Activated naive CD4-positive, alpha-beta T cell treated with anti-CD3 and anti-CD28 coated beads, Interleukin-2, amount 50 U/mL, for 24 hours (primary cell): Measurements from ENCODE around the gene TRIM43B.
"Not testable (repeated sequence)": the region's sequence is repeated elsewhere in the genome, so short reads cannot be mapped to it uniquely, and the experiment has no call there.

Experiments used
- H3K27ac Mint-ChIP-seq: one replicate; pipeline ENCODE4 v1.8.0; 2021; ENCODE audit warnings: mild to moderate bottlenecking, mixed read lengths
- H3K27me3 Mint-ChIP-seq: one replicate; pipeline ENCODE4 v1.8.0; 2021; ENCODE audit warnings: mixed read lengths
- H3K36me3 Mint-ChIP-seq: one replicate; pipeline ENCODE4 v1.8.0; 2021; ENCODE audit warnings: mixed read lengths
- H3K4me1 Mint-ChIP-seq: one replicate; pipeline ENCODE4 v1.8.0; 2021; ENCODE audit warnings: mixed read lengths
- H3K4me3 Mint-ChIP-seq: one replicate; pipeline ENCODE4 v1.8.0; 2021; ENCODE audit warnings: mild to moderate bottlenecking, mixed read lengths
- H3K9me3 Mint-ChIP-seq: one replicate; pipeline ENCODE4 v1.8.0; 2021; ENCODE audit warnings: mixed read lengths

TRIM43B gene

DNA sequence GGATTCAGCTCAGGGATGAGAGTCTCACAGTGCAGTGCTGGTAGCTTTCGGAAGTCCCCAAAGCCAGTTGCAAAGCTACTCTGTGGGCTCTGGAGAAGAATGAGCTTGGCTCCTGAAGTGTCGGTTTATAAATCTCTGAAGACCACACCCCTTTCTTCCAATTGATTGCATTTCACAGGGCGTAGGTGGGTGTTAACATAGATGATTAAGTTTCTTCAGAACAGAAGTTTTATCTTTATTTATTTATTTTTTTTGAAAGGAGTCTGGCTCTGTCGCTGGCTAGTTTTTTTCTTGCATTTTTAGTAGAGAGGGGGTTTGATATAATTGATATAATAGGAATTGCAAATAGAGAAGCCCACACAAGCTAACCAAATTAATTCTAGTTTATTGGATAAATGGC lies at the start of gene TRIM43B:
TSS of gene TRIM43B (minus strand) at position 101 of the 400 bp plus-strand sequence. CDS start 2,040 bp downstream, outside the sequence.
- H3K4me3 Mint-ChIP-seq, H3K27me3 Mint-ChIP-seq, H3K36me3 Mint-ChIP-seq, H3K4me1 Mint-ChIP-seq, H3K27ac Mint-ChIP-seq, H3K9me3 Mint-ChIP-seq: not testable (repeated sequence)

- H3K4me1 Mint-ChIP-seq, result peaks cover 5% of the 10 kb centered on the region
- peaks cover 1% of the 10 kb centered on the region for H3K27me3 Mint-ChIP-seq
- no peak overlapping the region for H3K27ac Mint-ChIP-seq
- peaks cover 25% of the 10 kb centered on the region for H3K9me3 Mint-ChIP-seq
- peaks cover 15% of the 10 kb centered on the region for H3K36me3 Mint-ChIP-seq
- no peak overlapping the region for H3K4me3 Mint-ChIP-seq
These were observed 46.8 kb upstream of the TRIM43B start for GRCh38 chr2:95531254-95531771.

DNA sequence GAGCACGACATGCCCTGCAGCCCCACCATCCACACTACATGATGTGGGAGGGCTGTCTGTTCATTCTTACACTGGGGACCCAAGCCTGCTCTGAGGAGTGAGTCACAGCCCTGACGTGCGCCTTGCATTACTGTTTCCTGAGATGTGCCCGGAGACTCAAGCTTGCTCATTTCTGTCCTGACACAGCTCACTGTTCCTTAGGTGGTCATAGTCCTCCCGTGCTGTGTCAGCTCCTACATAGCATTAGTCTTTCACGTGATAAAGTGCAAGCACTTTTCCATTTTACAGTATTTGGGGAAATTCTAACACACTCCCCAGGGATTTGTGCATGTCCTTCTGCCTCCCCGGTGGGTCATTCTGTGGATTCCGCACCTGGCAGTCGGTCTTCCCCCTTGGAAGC lies 46.2 kb upstream of the TRIM43B start:
- Mint-ChIP-seq H3K4me1 (peaks cover 10% of the 10 kb centered on the region), H3K9me3 (peaks cover 21% of the 10 kb centered on the region)

DNA sequence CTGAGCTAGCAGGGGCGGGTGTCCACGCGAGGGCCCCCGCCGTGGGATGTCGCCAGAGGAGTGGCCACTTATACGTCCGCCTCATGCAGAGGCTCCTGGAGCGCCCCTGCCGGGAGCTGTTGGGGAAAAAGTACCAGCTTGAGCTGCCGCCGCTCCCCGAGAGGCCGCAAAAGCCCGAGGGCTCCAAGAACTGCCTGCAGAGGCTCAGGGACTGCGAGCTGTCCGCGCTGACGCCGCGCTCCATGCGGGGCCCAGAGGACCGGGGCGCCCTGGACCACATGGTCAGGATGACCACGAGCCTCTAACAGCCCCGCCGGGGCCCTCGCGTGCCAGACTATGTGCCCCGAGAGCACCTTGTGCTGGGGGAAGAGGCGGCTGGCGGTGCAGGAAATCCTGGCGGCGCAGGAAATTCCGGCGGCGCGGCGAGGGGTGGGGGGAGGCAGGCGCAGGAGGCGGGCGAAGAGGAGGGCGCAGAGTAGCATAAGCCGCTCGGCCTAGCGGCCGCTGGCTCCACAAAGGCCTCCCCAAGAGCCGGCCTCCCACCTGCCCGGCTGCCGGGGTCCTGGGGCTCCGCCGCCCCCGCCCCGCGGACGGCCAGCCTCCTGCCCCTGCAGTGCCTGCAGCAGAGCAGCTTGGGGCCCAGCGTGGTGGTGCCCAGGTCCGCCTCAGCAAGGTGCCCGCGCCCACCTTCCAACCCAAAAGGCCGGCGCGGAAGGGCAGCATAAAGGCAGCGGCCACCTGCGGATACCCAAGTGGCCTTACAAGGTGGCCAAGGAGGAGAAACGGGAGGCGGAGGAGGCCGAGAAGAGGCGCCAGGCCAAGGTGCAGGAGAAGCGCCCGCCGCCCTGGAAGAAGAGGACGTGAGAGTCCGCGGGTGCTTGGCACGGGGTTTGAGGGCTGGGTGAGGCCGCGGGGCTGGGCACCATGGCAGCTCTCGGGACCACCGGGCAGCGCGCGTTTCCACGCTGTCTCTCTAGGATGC lies 42.1 kb upstream of the TRIM43B start:
- peaks cover 11% of the 10 kb centered on the region for H3K36me3 Mint-ChIP-seq
- peak overlapping the region; percentile 88 for H3K4me3 Mint-ChIP-seq
- peaks cover 4% of the 10 kb centered on the region for H3K9me3 Mint-ChIP-seq
- peaks cover 11% of the 10 kb centered on the region for H3K4me1 Mint-ChIP-seq
- peak overlapping the region; percentile 95 for H3K27ac Mint-ChIP-seq
- no peaks in the 10 kb centered on the region for H3K27me3 Mint-ChIP-seq

More for the DNA sequence above, 46.2 kb upstream of the TRIM43B start:
- Mint-ChIP-seq H3K27me3 (peaks cover 1% of the 10 kb centered on the region), H3K36me3 (peaks cover 15% of the 10 kb centered on the region), H3K4me3 (no peak overlapping the region), H3K27ac (no peak overlapping the region)

DNA sequence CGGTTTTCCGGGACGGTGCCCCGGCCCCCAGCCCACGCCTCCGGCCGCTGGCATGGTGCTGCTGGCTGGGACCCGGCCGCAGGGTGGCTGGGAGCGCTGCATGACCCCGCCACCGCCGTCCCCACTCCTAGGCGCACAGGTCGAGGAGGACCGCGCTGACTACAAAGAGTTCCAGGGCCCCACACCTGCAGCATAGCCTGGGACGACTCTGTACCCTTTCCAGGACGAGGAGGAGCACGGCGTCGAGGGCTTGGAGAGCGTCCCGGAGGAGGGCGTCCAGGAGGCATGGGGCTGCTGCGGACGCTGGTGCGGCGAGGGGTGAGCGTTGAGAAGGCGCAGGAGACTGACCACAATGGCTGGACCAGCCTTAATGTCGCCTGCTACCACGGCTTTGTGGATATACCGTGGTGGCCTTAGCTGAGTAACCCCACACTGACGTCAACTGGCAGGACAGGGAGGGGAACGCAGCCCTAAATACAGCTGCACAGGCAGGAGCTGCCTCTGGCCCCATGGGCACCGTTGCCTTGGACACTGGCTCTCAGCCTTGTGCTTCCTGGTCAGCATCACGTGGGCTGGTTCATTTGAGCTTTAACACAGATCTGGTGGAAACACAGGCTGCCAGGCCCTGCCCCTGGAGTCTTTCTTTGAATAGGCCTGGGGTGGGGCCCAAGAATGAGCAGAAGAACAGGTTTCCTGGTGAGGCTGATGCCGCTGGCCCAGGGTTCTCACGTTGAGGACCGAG lies 40.9 kb upstream of the TRIM43B start:
- Mint-ChIP-seq H3K36me3 (peaks cover 7% of the 10 kb centered on the region), H3K27me3 (no peaks in the 10 kb centered on the region), H3K9me3 (peaks cover 4% of the 10 kb centered on the region), H3K27ac (peak overlapping the region; percentile 70), H3K4me3 (peak overlapping the region; percentile 88), H3K4me1 (peaks cover 11% of the 10 kb centered on the region)

- H3K4me1 Mint-ChIP-seq, result peaks cover 11% of the 10 kb centered on the region
- no peaks in the 10 kb centered on the region for H3K27me3 Mint-ChIP-seq
- H3K9me3 Mint-ChIP-seq, result peaks cover 4% of the 10 kb centered on the region
- no peak overlapping the region for H3K27ac Mint-ChIP-seq
- H3K4me3 Mint-ChIP-seq, result no peak overlapping the region
- H3K36me3 Mint-ChIP-seq, result peaks cover 2% of the 10 kb centered on the region
These were observed 39.6 kb upstream of the TRIM43B start for GRCh38 chr2:95524195-95524594.

GRCh38 chr2:95514718-95515117 lies 30.2 kb upstream of the TRIM43B start:
- Mint-ChIP-seq H3K27me3 (peaks cover 8% of the 10 kb centered on the region), H3K36me3 (no peaks in the 10 kb centered on the region), H3K4me3 (no peak overlapping the region), H3K9me3 (no peaks in the 10 kb centered on the region), H3K4me1 (no peaks in the 10 kb centered on the region), H3K27ac (no peak overlapping the region)

- H3K27ac Mint-ChIP-seq, H3K4me1 Mint-ChIP-seq, H3K36me3 Mint-ChIP-seq, H3K4me3 Mint-ChIP-seq, H3K27me3 Mint-ChIP-seq, H3K9me3 Mint-ChIP-seq: not testable (repeated sequence)
These were observed 29.7 kb upstream of the TRIM43B start for GRCh38 chr2:95514226-95514625.

DNA sequence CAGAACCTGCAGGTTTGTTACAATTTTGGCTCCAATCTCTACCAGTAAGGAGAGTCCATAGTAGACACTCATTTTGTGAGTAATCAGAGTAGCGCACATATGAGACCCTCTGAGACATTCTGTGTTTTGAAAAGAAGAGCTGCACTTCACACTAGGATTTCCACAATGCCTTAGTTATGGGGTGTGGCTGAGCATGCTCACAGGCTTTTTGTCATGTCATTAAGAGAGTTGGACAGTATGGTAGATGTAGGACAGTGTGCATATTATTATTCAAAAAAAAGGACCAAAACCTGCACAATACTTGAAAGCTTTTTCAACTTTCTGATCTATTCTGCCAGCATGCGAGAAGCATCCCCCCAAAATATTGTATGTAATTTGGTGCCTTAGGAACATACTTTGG lies 24.9 kb upstream of the TRIM43B start:
- Mint-ChIP-seq H3K36me3 (no peaks in the 10 kb centered on the region), H3K27ac (no peak overlapping the region), H3K27me3 (no peaks in the 10 kb centered on the region), H3K4me3 (no peak overlapping the region), H3K4me1 (no peaks in the 10 kb centered on the region), H3K9me3 (no peaks in the 10 kb centered on the region)

DNA sequence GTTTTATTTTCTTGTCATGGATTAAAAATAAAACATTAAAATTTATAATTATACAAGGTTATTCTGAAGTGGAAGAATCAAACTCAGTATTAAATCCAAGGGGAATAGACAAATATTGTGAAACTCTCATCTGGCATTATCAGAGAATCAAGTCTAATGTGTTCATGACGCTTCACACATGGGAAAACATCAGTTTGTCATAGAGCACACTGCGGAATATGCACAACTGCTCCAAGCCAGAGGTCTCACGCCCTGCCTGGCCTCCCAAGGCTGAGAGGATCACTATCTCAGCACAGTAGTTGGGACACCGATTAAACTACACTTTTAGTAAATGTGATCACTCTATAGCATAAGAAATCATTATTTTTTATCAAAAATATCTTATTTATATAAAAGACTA lies 20.7 kb upstream of the TRIM43B start:
- H3K36me3 Mint-ChIP-seq, result no peaks in the 10 kb centered on the region
- H3K9me3 Mint-ChIP-seq, result no peaks in the 10 kb centered on the region
- no peaks in the 10 kb centered on the region for H3K4me1 Mint-ChIP-seq
- H3K27me3 Mint-ChIP-seq, result no peaks in the 10 kb centered on the region
- H3K4me3 Mint-ChIP-seq, result no peak overlapping the region
- no peak overlapping the region for H3K27ac Mint-ChIP-seq

DNA sequence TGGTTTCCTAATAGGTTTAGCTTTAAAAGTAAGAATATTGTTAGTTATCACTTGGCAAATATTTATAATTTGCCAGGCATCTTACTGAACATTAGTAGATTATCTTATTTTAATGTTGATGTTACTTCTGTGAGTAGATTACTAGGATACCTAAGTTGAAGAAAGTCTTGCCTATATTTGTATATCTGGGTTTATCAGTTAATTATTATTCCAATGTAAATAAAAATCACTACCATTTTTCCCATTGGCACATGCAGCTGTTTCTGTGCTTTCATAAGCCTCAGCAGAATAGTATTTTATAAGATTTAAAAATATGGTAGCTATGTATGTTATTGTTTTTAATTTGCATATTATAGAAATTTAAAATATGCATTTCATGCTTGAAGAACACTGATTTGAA lies 16.3 kb upstream of the TRIM43B start:
- Mint-ChIP-seq H3K4me1 (no peaks in the 10 kb centered on the region), H3K4me3 (no peak overlapping the region), H3K9me3 (no peaks in the 10 kb centered on the region), H3K27me3 (peaks cover 3% of the 10 kb centered on the region), H3K36me3 (no peaks in the 10 kb centered on the region), H3K27ac (no peak overlapping the region)

DNA sequence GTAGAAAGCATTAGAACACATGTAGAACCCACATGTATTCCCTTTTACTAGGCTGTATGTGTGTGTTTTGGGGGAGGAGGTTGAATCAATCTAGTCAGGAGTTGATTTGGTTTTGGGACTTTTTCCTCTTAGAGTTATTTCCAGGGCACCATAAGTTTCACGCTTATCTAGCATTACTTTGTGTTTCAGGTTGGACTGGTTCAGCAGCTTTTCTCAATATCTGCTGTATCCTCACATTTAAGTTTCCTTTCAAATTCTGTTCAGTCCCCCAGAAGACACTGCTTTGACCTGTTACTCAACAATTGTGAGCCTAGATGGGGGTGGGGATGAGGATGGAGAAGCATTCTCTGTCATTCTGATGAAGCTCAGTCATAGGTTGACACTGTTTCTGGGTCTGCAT lies 7.5 kb upstream of the TRIM43B start:
- not testable (repeated sequence) for H3K4me1 Mint-ChIP-seq, H3K9me3 Mint-ChIP-seq, H3K4me3 Mint-ChIP-seq, H3K27ac Mint-ChIP-seq, H3K27me3 Mint-ChIP-seq, H3K36me3 Mint-ChIP-seq

- not testable (repeated sequence) for H3K9me3 Mint-ChIP-seq, H3K36me3 Mint-ChIP-seq, H3K27me3 Mint-ChIP-seq, H3K4me3 Mint-ChIP-seq, H3K27ac Mint-ChIP-seq, H3K4me1 Mint-ChIP-seq
These were observed 9.5 kb downstream of the TRIM43B start for GRCh38 chr2:95475025-95475424.

DNA sequence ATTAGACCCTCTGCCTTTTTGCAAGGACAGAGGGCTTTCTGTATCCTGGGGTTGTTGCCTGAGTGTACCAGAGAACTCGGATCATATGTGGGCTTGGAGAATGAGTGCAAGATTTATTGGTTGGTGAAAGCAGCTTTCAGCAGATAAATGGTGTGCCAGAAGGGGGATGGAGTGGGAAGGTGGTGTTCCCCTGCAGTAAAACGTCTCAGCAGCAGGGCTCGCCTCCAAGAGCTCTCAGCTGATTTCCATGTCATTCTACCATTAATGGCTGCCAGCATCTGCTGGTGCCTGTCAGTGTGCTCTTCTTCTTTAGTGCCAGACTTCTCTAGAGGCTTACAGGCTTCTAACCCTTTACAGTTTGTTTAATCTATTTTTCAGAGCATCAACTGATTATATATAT lies 16.6 kb downstream of the TRIM43B start:
- not testable (repeated sequence) for H3K27me3 Mint-ChIP-seq, H3K27ac Mint-ChIP-seq, H3K4me1 Mint-ChIP-seq, H3K36me3 Mint-ChIP-seq, H3K9me3 Mint-ChIP-seq, H3K4me3 Mint-ChIP-seq

DNA sequence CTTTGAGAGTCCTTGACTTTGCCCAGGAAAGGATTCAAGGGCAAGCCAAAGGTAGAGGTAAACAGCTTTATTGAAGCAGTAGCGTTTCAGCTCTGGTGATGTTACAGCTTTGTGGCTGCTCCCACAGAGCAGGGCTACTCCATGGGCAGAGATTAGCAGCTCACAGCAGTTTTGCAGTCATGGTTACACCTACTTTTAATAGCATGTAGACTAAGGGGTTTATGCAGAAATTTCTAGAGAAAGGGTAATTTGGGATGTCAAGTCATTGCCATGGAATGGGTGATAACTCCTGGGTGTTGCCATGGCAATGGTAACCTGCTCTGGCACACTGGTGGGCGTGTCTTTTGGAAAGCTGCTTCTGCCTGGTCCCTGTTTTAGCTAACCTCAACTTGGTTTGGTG lies 18.0 kb downstream of the TRIM43B start:
- H3K4me1 Mint-ChIP-seq, H3K27me3 Mint-ChIP-seq, H3K9me3 Mint-ChIP-seq, H3K27ac Mint-ChIP-seq, H3K36me3 Mint-ChIP-seq, H3K4me3 Mint-ChIP-seq: not testable (repeated sequence)

DNA sequence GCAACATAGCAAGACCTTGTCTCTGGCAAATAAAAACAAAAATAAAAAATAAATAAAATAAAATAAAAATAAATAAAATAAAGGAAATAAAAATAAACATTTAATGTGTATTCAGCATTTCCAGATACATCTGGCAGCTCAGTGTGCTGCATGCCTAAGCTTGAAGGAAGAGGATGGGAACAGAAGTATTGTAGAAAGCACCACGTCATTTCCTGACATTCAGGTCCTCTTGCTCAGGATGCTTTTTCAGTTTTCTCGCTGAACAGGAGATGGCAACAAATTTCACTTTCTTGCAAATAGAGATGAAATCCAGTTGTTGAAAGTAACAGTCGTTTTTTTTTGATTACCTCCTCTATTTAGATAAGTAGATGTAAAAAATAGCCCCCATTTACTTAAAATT lies 21.3 kb downstream of the TRIM43B start:
- not testable (repeated sequence) for H3K36me3 Mint-ChIP-seq, H3K4me3 Mint-ChIP-seq, H3K27ac Mint-ChIP-seq, H3K9me3 Mint-ChIP-seq, H3K4me1 Mint-ChIP-seq, H3K27me3 Mint-ChIP-seq
